Activated T-cell treated with anti-CD3 and anti-CD28 coated beads, Interleukin-2, amount 50 U/mL, for 4 hours (primary cell): ENCODE measurements around the gene USP3. TPM values are rescaled to one million over a fixed set of nuclear protein-coding genes. Genes with fewer than 3 reads are reported as not detected.
A peak's percentile ranks its signal among the peaks of the same experiment; 100 is the strongest.

ENCODE experiments used
- ATAC-seq, 2 donors: fragments of 200-7000 bp; cut with Tn5 transposase; one replicate each; pipeline ENCODE4 v1.10.0; 2021
- DNase-seq: peaks from one replicate; pipeline ENCODE4 v3.0.0-alpha.2; 2020
- H3K27me3 Mint-ChIP-seq: one replicate; pipeline ENCODE4 v1.8.0; 2021; ENCODE audit warnings: low read depth, mixed read lengths
- H3K36me3 Mint-ChIP-seq: one replicate; pipeline ENCODE4 v1.8.0; 2022; ENCODE audit warnings: mixed read lengths; ENCODE audit not compliant: insufficient read depth
- H3K4me1 Mint-ChIP-seq: one replicate; pipeline ENCODE4 v1.8.0; 2021; ENCODE audit warnings: low read depth, mixed read lengths
- H3K4me3 Mint-ChIP-seq: one replicate; pipeline ENCODE4 v1.8.0; 2021; ENCODE audit warnings: mild to moderate bottlenecking, moderate library complexity, mixed read lengths
- H3K9me3 Mint-ChIP-seq: one replicate; pipeline ENCODE4 v1.8.0; 2021; ENCODE audit warnings: mixed read lengths
- total RNA-seq, 3 donors: library from RNA; stranded (reverse); gene quantifications; one replicate each; pipeline ENCODE4 v1.2.1, GENCODE V29; 2021

USP3 gene
- total RNA-seq, 3 donors from 2014 or later, result 34.2 to 40.9 (median 35.5) TPM

- H3K9me3 Mint-ChIP-seq, result no peaks in the 10 kb centered on the region
- H3K4me1 Mint-ChIP-seq, result peaks cover 46% of the 10 kb centered on the region
- H3K36me3 Mint-ChIP-seq, result no peaks in the 10 kb centered on the region
- no peaks in the 10 kb centered on the region for H3K27me3 Mint-ChIP-seq
- H3K4me3 Mint-ChIP-seq, result no peak overlapping the region
- ATAC-seq, result peak; percentile 30 to 46
- peak; percentile 26 for DNase-seq
Observed at GRCh38 chr15:63469190-63469589, 35.2 kb upstream of the USP3 start.

- H3K4me3 Mint-ChIP-seq, result no peak overlapping the region
- no peaks in the 10 kb centered on the region for H3K9me3 Mint-ChIP-seq
- no peaks in the 10 kb centered on the region for H3K27me3 Mint-ChIP-seq
- DNase-seq (no peak), ATAC-seq (no peak)
- peaks cover 54% of the 10 kb centered on the region for H3K4me1 Mint-ChIP-seq
- no peaks in the 10 kb centered on the region for H3K36me3 Mint-ChIP-seq
Observed at GRCh38 chr15:63469984-63470383, 34.4 kb upstream of the USP3 start.

DNA sequence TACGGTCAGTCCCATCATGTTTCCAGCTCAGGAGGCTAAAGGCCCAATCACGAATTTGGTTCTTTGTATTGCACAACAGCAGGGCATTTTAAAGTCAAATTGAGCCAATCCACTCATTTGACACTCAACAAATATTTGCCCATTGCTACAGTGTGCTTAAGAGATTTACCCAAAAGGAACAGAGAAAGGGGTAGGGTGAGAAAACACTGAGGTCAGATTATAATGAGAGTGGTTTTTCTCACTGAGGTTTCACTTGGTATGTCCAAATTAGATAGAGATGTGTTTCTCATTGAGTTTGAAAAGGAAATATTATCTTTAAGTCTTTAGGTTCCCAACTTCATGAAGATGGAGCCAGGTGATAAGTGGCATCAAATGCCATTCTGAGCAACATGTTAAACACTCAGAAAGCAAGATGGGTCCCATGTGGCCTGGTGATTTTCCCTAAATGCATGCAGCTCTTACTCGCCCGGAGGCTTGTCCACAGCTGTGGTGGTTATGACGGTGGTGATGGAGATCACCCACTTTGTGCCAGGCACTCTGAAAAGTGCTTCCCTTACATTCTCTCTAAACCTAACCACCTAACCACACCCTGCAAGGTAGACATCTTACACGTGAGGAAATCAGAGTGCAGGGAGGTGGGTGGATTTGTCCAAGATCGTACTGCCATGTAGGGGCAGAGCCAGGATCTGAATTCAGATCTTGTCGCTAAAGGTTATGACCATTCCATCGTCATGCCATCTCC, 31.2 kb upstream of the USP3 start:
- ATAC-seq (no peak), DNase-seq (no peak)
- Mint-ChIP-seq H3K36me3 (no peaks in the 10 kb centered on the region), H3K4me3 (no peak overlapping the region), H3K27me3 (no peaks in the 10 kb centered on the region), H3K9me3 (no peaks in the 10 kb centered on the region), H3K4me1 (peaks cover 60% of the 10 kb centered on the region)

DNA sequence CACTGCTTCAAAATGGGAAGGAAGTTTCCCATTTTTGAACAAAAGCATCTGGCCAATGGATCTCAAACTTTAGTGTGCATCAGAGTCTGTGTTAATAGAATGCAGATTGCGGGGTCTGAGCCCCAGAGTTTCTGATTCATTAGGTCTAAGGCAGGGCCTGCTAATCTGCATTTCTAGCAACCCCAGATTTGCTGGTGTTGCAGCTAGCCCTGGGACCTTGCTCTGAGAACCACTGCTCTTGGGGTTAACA, 30.7 kb upstream of the USP3 start:
- no peak overlapping the region for H3K4me3 Mint-ChIP-seq
- no peak for DNase-seq
- no peaks in the 10 kb centered on the region for H3K36me3 Mint-ChIP-seq
- peak; percentile 33 to 42 for ATAC-seq
- H3K4me1 Mint-ChIP-seq, result peaks cover 61% of the 10 kb centered on the region
- no peaks in the 10 kb centered on the region for H3K9me3 Mint-ChIP-seq
- no peaks in the 10 kb centered on the region for H3K27me3 Mint-ChIP-seq

DNA sequence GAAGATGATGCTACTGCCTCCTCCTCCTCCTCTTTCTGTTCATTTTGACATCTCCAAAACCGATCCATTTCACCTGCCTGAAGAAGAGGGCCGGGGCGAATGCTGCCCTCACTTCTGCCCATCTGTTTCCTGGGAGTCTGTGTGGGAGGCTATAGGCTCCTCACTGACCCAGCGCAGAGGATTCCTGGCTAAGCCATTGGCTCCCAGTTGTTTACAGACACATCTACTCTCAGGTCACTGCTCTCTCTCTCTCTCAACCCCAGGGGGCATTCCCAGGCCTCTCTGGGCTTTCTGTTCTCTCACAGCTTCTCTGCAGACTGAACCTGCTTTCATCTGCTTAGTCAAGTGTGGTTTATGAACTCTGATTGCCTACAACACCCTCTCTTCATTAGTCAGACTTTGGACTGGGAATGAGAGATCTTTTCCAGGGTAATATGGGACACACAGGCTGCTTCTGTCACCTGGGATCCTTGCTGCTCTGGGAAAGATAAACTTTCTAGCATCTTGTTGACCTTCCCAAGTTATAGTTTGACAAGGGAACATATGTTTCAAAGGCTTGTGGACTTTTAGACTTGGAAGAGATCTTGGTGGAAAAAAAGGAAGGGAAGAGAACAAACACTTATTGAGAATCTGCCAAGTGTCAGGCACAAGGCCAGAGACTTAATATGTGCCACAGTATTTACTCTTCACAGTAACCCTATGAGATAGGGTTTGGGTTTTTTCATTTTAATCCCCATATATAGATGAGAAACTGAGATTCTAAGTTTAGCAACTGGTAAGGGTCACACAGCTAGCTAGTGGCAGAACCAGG, 30.2 kb upstream of the USP3 start:
- H3K27me3 Mint-ChIP-seq, result no peaks in the 10 kb centered on the region
- no peaks in the 10 kb centered on the region for H3K9me3 Mint-ChIP-seq
- H3K4me1 Mint-ChIP-seq, result peaks cover 61% of the 10 kb centered on the region
- DNase-seq (peak; percentile 47), ATAC-seq (peak; percentile 91)
- no peaks in the 10 kb centered on the region for H3K36me3 Mint-ChIP-seq
- H3K4me3 Mint-ChIP-seq, result peak overlapping the region; percentile 44

DNA sequence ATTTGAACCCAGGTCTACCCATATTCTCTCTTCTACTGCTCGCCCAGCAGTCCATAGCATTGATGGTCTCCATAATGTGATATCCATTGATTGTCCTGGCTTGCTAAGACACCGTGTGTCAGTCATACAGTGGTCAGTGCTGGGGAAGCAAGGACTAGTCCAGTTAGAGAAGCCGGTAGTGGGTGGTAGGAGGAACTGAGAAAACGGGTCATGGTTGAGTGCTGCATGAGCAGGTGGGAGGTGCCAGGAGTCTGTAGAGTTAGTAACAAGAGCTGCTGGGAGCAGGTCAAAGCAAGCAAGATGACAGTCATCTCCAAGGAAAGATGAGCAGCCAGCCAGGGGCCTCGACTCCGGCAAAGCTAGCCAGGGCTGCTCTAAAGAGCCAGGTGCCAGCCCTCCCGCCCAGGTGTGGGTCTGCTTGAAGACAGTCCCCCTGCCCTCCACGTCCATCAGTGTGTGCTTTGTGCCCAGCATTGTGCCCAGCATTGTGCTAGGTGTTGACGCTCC, 29.5 kb upstream of the USP3 start:
- ATAC-seq (no peak), DNase-seq (no peak)
- peaks cover 64% of the 10 kb centered on the region for H3K4me1 Mint-ChIP-seq
- H3K9me3 Mint-ChIP-seq, result no peaks in the 10 kb centered on the region
- H3K4me3 Mint-ChIP-seq, result no peak overlapping the region
- no peaks in the 10 kb centered on the region for H3K36me3 Mint-ChIP-seq
- no peaks in the 10 kb centered on the region for H3K27me3 Mint-ChIP-seq

DNA sequence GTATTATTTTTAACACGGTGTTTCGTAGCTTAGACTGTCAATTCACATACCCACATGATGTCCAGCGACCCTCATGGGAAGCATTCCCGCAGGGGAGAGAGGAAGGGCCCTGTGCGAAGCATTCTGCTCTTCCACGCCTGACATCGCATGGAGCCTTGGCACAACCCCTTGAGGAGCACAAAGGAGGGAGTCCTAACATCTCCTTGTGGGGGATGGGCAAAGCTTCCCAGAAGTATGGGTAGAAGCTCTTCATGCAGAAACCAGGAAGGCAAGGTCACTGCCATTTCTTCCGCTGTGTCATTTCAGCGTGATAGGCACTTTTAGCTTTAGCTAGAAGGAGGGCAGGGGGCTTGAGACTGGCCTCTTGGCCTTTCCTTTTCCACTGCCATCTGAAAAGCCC, 28.7 kb upstream of the USP3 start:
- no peak for ATAC-seq
- no peak for DNase-seq
- H3K4me1 Mint-ChIP-seq, result peaks cover 69% of the 10 kb centered on the region
- no peak overlapping the region for H3K4me3 Mint-ChIP-seq
- H3K27me3 Mint-ChIP-seq, result no peaks in the 10 kb centered on the region
- no peaks in the 10 kb centered on the region for H3K36me3 Mint-ChIP-seq
- H3K9me3 Mint-ChIP-seq, result no peaks in the 10 kb centered on the region

DNA sequence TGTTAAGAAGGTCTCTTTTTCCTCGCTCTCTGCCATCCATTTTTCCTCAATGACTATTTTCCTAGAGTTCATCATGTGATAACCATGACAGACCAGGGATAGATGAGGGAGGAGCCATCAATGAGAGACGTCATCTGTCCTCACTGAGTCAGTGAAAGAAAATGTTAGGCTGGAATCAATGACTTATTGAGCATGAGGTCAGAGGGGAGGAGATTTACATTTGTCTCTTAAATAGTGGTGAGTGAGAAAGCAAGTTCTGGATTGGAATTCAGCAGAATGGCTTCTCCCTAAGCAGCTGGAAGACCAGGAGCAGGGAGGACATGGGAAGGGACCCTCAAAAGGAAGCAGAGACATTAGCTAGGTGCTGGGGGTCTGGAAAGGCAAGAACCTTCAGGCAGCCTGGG, 28.2 kb upstream of the USP3 start:
- Mint-ChIP-seq H3K9me3 (no peaks in the 10 kb centered on the region), H3K27me3 (no peaks in the 10 kb centered on the region), H3K36me3 (no peaks in the 10 kb centered on the region), H3K4me3 (no peak overlapping the region), H3K4me1 (peaks cover 74% of the 10 kb centered on the region)
- ATAC-seq, result no peak
- DNase-seq, result no peak

GRCh38 chr15:63478243-63478642, 26.1 kb upstream of the USP3 start:
- peaks cover 81% of the 10 kb centered on the region for H3K4me1 Mint-ChIP-seq
- H3K27me3 Mint-ChIP-seq, result no peaks in the 10 kb centered on the region
- no peak overlapping the region for H3K4me3 Mint-ChIP-seq
- H3K36me3 Mint-ChIP-seq, result no peaks in the 10 kb centered on the region
- no peaks in the 10 kb centered on the region for H3K9me3 Mint-ChIP-seq
- ATAC-seq (no peak), DNase-seq (no peak)

DNA sequence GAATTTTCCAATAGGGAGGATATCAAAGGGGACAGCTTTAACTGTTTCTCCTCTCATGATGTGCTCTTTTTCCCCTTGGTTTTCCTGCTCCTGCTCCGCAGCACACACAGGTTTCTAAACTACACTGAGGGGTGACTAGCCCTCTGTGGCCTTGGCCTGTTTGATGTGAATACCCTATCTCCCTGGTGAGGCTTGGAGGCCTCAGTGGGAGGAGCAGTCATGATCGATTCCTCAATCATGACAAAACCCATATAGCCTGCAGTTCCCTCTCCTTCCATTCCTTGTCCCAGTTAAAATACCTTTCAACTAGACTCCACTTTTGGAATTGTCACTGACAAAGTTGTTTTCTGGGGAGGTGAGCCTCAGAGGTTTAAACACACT, 24.0 kb upstream of the USP3 start:
- no peaks in the 10 kb centered on the region for H3K36me3 Mint-ChIP-seq
- no peaks in the 10 kb centered on the region for H3K27me3 Mint-ChIP-seq
- DNase-seq (no peak), ATAC-seq (no peak)
- H3K9me3 Mint-ChIP-seq, result no peaks in the 10 kb centered on the region
- peaks cover 85% of the 10 kb centered on the region for H3K4me1 Mint-ChIP-seq
- no peak overlapping the region for H3K4me3 Mint-ChIP-seq

DNA sequence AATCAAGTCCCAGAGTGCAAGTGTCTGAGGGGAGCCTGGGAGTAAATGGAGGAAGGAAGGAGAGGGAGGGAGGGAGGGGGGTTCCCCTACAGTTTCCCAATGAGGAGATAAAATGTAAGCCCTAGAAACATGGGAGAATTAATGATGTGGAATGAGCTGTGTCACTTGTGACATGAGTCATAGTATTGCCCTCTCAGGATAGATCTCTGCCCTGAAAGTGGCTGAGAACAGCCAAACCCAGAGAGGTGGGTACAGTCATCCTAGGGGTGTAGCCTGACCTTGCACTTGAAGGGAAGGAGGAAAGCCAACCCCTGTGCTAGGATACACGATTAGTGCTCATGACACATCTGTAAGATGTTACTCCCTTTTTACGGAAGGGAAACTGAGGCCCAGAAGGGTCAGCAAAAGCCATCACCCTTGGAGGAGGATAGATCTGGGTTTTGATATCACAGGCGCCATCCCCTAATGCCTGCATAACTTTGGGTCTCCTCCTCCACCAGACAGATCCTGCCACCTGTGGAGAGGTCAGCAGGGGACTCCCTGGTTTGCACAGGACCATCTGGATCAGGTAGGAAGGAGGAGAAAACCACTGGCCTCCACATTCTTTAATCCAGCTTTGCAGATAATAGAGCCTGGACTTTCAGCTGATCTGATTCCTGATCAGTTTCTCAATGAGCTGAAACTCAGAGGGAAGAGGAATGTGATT, 23.1 kb upstream of the USP3 start:
- Mint-ChIP-seq H3K4me1 (peaks cover 87% of the 10 kb centered on the region), H3K9me3 (no peaks in the 10 kb centered on the region), H3K4me3 (peak overlapping the region; percentile 21), H3K27me3 (no peaks in the 10 kb centered on the region), H3K36me3 (no peaks in the 10 kb centered on the region)
- ATAC-seq, result peak; percentile 55 to 64
- no peak for DNase-seq

DNA sequence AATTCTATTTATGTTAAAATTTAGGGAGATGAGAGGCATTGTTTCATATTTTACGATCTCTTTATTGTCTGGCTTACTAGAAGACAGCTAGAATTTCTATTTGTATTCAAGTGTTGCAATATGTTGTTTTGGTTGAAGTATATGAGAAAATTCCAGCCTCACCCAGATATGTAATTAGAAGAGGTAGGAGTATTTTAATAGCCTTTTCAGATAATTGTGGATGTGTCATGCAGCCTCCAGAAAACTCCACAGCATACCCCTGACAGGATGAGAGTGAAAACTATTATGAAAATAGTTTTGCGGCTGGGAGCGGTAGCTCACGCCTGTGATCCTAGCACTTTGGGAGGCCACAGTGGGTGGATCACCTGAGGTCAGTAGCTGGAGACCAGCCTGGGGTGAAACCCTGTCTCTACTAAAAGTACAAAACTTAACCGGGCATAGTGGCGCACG, 21.5 kb upstream of the USP3 start:
- Mint-ChIP-seq H3K4me3 (no peak overlapping the region), H3K27me3 (no peaks in the 10 kb centered on the region), H3K4me1 (peaks cover 89% of the 10 kb centered on the region), H3K9me3 (no peaks in the 10 kb centered on the region), H3K36me3 (no peaks in the 10 kb centered on the region)
- DNase-seq, result no peak
- no peak for ATAC-seq

DNA sequence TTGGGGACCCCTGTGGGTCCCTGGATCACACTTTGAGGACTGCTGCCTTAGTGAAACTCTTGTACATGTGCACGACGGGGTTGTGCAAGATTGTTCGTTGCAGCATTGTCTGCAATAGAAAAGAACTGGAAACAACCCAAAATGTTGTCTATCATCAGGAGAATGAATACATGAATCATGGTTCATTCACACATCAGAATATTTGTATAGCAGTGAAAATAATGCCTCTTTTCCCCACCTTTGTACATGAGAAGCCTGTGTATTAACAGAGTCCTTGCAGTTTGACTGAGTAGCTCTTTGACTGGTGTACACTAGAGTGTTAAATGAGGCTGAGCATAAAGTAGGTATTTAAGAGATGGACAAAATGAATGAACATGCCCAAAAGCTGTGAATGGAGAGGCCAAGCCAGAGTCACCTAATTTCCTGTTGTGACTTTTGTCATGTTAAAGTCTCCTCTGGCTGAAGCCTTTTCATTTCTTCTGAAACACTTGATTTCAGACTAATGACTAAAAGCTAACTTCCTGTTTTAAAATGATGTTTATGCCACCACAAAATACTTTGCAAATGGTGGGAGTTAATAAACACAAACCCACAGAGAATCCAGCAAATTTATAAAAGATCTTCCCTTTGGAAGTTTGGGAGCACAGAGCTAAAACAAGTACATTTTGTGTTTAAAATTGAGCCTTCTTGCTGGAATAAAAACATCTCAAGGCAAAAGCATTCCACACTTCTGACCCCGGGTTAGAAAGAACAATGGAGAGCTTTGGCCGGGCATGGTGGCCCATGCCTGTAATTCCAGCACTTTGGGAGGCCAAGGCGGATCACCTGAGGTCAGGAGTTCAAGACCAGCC, 20.6 kb upstream of the USP3 start:
- DNase-seq, result no peak
- Mint-ChIP-seq H3K27me3 (no peaks in the 10 kb centered on the region), H3K9me3 (no peaks in the 10 kb centered on the region), H3K36me3 (no peaks in the 10 kb centered on the region), H3K4me1 (peaks cover 84% of the 10 kb centered on the region), H3K4me3 (peak overlapping the region; percentile 26)
- no peak for ATAC-seq
